Spinal cord (tissue), 10 donors: Measurements from ENCODE around the gene NUP210L. TPM values are rescaled to one million over a fixed set of nuclear protein-coding genes. Genes with fewer than 3 reads are reported as not detected.

ENCODE experiments used
- DNase-seq, 6 donors: peaks; one replicate each; pipeline versions ENCODE4 v3.0.0 to v3.0.0-alpha.2; 2013 to 2015; ENCODE audit warnings: low spot score in 6 of 6, low read depth in 4 of 6
- H3K27ac ChIP-seq: one replicate; pipeline ENCODE4 v1.5.1; 2013; ENCODE audit warnings: low read depth, low read length, control low read depth
- H3K27me3 ChIP-seq: one replicate; pipeline ENCODE4 v1.6.1; 2013; ENCODE audit warnings: low read length; ENCODE audit not compliant: control insufficient read depth, insufficient read depth
- H3K36me3 ChIP-seq: one replicate; pipeline ENCODE4 v1.6.1; 2013; ENCODE audit warnings: low read length; ENCODE audit not compliant: control insufficient read depth, insufficient read depth
- H3K4me1 ChIP-seq: one replicate; pipeline ENCODE4 v1.6.1; 2013; ENCODE audit warnings: low read length; ENCODE audit not compliant: control insufficient read depth, insufficient read depth
- H3K4me3 ChIP-seq: one replicate; pipeline ENCODE4 v1.5.1; 2013; ENCODE audit warnings: low read depth, low read length, control low read depth
- H3K9me3 ChIP-seq: one replicate; pipeline ENCODE4 v1.6.1; 2013; ENCODE audit warnings: low read length; ENCODE audit not compliant: control insufficient read depth, insufficient read depth
- WGBS: methylation state at CpG from one replicate; pipeline ENCODE4 v1.1.5; 2013; ENCODE audit warnings: missing lambda C conversion rate; ENCODE audit not compliant: insufficient coverage; 5-methylcytosine and 5-hydroxymethylcytosine counted together
- polyA plus RNA-seq, 2 donors: library from polyadenylated mRNA; unstranded; fragments of 120-200 nt; gene quantifications; one replicate each; pipeline ENCODE4 v1.2.1, GENCODE V29; 2013; ENCODE audit not compliant: insufficient read length in 2 of 2
- small RNA-seq: library from RNA; depleted of rRNA; stranded (forward); fragments of <200 nt; gene quantifications from one replicate; pipeline ENCODE3, GENCODE V24; 2014; ENCODE audit warnings: low replicate concordance
- total RNA-seq, 2 donors: library from RNA; depleted of rRNA in 1 of 2; stranded (reverse); fragments of 120-200 nt in 1 of 2; fragments of >200 nt in 1 of 2; gene quantifications; one replicate each; pipeline versions ENCODE4 v1.2.3 to v1.2.4, GENCODE V29; 2013 to 2014
- donor health status: healthy.

The NUP210L gene
- total and polyA plus RNA-seq, 4 donors: 0.10 to 0.48 (median 0.13) TPM

DNA sequence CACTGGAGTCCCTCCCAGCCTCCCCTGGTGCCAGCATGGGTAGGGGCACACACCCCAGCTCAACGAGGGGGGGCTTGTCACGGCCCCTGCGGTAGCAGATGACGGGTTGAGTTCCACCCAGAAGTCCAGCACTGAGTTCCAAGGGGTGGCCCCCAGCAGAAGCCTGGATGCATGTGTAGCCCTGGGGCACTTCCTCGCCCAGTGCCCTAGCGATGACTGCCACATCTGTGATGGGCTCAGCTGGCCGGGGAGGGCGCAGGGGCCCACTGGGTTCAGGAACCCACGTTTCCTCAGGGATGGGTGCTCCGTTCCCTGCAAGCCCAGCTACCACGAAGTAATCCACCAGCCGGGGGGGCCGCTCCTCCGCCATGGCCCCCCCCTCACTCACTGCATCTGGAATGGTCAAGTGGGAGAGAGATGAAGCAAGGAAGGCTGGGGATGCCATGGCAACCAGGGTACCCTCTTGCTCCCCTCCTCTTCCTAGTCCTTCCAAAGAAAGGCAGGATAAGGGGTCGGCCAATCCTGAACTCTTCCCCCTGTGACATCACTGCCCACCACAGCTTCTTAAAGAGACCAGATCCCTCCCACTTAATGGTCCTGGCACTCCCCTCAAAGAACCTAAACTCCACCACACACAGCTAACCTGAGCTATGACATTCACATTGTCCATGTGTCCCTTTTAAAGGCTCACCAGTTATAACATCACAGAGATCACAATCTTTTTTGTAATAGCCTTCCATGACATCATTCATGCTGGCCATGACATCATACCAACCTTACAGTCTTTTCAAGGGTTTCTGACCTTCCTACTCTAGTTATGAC is 210.7 kb downstream of the NUP210L start:
- DNase-seq: no peak
- Histone ChIP-seq H3K9me3 (no peaks in the 10 kb centered on the region), H3K27me3 (no peaks in the 10 kb centered on the region), H3K36me3 (peaks cover 70% of the 10 kb centered on the region), H3K27ac (no peak overlapping the region), H3K4me3 (no peak overlapping the region), H3K4me1 (peaks cover 20% of the 10 kb centered on the region)
- 76% methylated on average over 7 of the region's 15 CpGs for WGBS

DNA sequence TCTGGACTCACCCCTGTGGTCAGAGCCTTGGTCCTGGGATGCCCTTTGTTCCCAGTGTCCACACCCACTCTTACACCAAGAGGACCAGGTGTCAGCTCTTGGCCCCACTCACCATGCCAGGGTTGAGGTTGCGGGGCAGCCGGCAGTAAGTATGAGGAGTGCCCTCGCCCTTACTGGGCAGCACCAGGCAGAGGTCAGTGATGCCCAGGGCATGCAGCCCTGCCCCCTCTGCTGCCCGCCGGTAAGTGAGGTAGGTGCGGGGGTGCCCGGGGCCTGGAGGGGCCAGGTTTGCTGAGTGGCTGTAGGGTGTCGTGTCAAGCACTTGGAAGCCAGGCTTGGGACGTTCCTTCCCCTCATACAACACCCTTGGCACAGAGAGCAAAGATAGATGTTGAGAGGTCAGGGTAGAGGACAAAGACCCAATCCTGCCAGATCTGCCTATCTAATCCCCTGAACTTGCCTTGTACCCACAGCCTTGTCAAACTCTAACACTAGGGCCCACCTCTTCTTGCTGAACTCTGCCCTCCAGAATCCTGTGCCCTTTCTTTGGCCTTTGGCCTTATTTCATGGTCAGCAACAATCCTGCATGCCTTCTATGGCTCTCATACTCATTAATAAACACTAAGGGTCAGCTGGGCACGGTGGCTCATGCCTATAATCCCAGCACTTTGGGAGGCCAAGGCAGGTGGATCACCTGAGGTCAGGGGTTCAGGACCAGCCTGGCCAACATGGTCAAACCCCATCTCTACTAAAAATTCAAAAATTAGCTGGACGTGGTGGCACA is 211.9 kb downstream of the NUP210L start:
- Histone ChIP-seq H3K4me1 (peaks cover 20% of the 10 kb centered on the region), H3K36me3 (peaks cover 67% of the 10 kb centered on the region), H3K9me3 (no peaks in the 10 kb centered on the region), H3K27me3 (no peaks in the 10 kb centered on the region), H3K4me3 (no peak overlapping the region), H3K27ac (no peak overlapping the region)
- no peak for DNase-seq
- 100% methylated on average over 5 of the region's 11 CpGs for WGBS

Small RNA genes lying within 50 kb of the gene (small RNA-seq; reads per million reads assigned to genes)
- gene MIR190B (5.5 reads per million, percentile 95 among the genes with 10 or more reads in this experiment), gene MIR5698 (not detected), gene MIR6737 (not detected), gene RNU6-179P (not detected)

Other genes with a start within 250 kb of the NUP210L start
- gene GATAD2B, start 232.1 kb downstream of the NUP210L start, total RNA-seq: 10 to 100 TPM; 16.3 to 18.7 TPM
- 10 to 100 TPM; 34.6 to 35.3 TPM for gene GATAD2B, start 232.1 kb downstream of the NUP210L start, polyA plus RNA-seq
- gene DENND4B, start 208.4 kb downstream of the NUP210L start, total RNA-seq: 10 to 100 TPM; 18.9 to 19.5 TPM
- gene DENND4B, start 208.4 kb downstream of the NUP210L start, polyA plus RNA-seq: 10 to 100 TPM; 58.7 to 74.4 TPM
- 10 to 100 TPM in 1 of 2 donors, 1 to 10 TPM in 1; 5.8 to 12.7 TPM for gene CRTC2, start 196.5 kb downstream of the NUP210L start, total RNA-seq
- 10 to 100 TPM; 35.2 to 53.1 TPM for gene CRTC2, start 196.5 kb downstream of the NUP210L start, polyA plus RNA-seq
- gene SLC39A1, start 191.5 kb downstream of the NUP210L start, total RNA-seq: 10 to 100 TPM; 30.5 to 66.0 TPM
- gene SLC39A1, start 191.5 kb downstream of the NUP210L start, polyA plus RNA-seq: 10 to 100 TPM; 32.3 to 47.7 TPM
- gene CREB3L4, start 187.2 kb downstream of the NUP210L start, total RNA-seq: 10 to 100 TPM in 1 of 2 donors, 1 to 10 TPM in 1; 4.3 to 16.5 TPM
- gene CREB3L4, start 187.2 kb downstream of the NUP210L start, polyA plus RNA-seq: 10 to 100 TPM in 1 of 2 donors, 1 to 10 TPM in 1; 6.5 to 14.0 TPM
- gene JTB, start 177.4 kb downstream of the NUP210L start, total RNA-seq: 100 to 1,000 TPM in 1 of 2 donors, 10 to 100 TPM in 1; 79.4 to 140 TPM
- gene JTB, start 177.4 kb downstream of the NUP210L start, polyA plus RNA-seq: 100 to 1,000 TPM; 114 to 121 TPM
- gene RAB13, start 168.7 kb downstream of the NUP210L start, total RNA-seq: 10 to 100 TPM; 17.6 to 43.3 TPM
- 10 to 100 TPM; 53.7 to 57.1 TPM for gene RAB13, start 168.7 kb downstream of the NUP210L start, polyA plus RNA-seq
- gene RPS27, start 164.3 kb downstream of the NUP210L start, total RNA-seq: 1,000 to 10,000 TPM; 1,054 to 4,447 TPM
- gene RPS27, start 164.3 kb downstream of the NUP210L start, polyA plus RNA-seq: 1,000 to 10,000 TPM; 1,570 to 1,672 TPM
- 100 to 1,000 TPM; 147 to 235 TPM for gene TPM3, start 37.0 kb upstream of the NUP210L start, total RNA-seq
- 100 to 1,000 TPM; 191 to 194 TPM for gene TPM3, start 37.0 kb upstream of the NUP210L start, polyA plus RNA-seq
- under 1 TPM; 0.66 to 0.89 TPM for gene CFAP141, start 51.3 kb upstream of the NUP210L start, total RNA-seq
- 1 to 10 TPM; 2.3 to 5.6 TPM for gene CFAP141, start 51.3 kb upstream of the NUP210L start, polyA plus RNA-seq
- 10 to 100 TPM; 58.4 to 58.9 TPM for gene UBAP2L, start 65.9 kb upstream of the NUP210L start, total RNA-seq
- gene UBAP2L, start 65.9 kb upstream of the NUP210L start, polyA plus RNA-seq: 100 to 1,000 TPM; 141 to 155 TPM
- 100 to 1,000 TPM in 1 of 2 donors, 10 to 100 TPM in 1; 64.3 to 123 TPM for gene HAX1, start 117.6 kb upstream of the NUP210L start, total RNA-seq
- gene HAX1, start 117.6 kb upstream of the NUP210L start, polyA plus RNA-seq: 10 to 100 TPM; 81.1 to 82.7 TPM
- gene AQP10, start 166.0 kb upstream of the NUP210L start, total RNA-seq: under 1 TPM in 1 of 2 donors, not detected in 1; 0.30 TPM
- not detected for gene AQP10, start 166.0 kb upstream of the NUP210L start, polyA plus RNA-seq
- 10 to 100 TPM; 43.0 to 44.2 TPM for gene ATP8B2, start 170.5 kb upstream of the NUP210L start, total RNA-seq
- gene ATP8B2, start 170.5 kb upstream of the NUP210L start, polyA plus RNA-seq: 10 to 100 TPM; 26.7 to 43.3 TPM